AG10803 (cell line): ENCODE data around the gene FBXO21.

Source experiments
- DNase-seq: peaks from one replicate; pipeline ENCODE4 v3.0.0; 2010; ENCODE audit warnings: low read depth
- H3K4me3 ChIP-seq: 2 replicates; pipeline ENCODE4 v1.5.1; 2011; ENCODE audit warnings: mild to moderate bottlenecking, low read length, control low read depth
- TF ChIP-seq, protein P1 (sequence below): conservative IDR thresholded peaks from 2 replicates; pipeline ENCODE4 v1.5.1; 2011; ENCODE audit warnings: mild to moderate bottlenecking, low read length, control low read depth, inconsistent platforms

FBXO21 gene

DNA sequence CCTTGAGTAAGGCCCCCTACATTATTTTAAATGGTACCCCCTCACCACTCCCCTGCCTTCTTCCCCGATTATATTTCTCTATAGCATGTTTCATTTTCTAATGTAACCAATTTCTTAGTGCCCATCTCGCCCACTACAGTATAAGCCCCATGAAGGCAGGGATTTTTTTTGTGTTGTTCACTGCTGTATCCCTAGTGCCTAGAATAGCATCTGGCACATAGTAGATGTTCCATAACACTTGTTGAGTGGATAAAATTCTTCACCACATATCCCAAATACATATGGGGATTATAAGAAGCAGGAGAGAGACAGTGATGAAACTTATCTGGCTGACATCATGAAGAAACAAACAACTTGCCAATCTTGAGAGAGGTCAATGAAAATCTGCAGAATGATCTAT lies 11.5 kb downstream of the FBXO21 start:
- DNase-seq = no peak
- H3K4me3 ChIP-seq = no peak overlapping the region
- TF ChIP-seq, protein P1, sequence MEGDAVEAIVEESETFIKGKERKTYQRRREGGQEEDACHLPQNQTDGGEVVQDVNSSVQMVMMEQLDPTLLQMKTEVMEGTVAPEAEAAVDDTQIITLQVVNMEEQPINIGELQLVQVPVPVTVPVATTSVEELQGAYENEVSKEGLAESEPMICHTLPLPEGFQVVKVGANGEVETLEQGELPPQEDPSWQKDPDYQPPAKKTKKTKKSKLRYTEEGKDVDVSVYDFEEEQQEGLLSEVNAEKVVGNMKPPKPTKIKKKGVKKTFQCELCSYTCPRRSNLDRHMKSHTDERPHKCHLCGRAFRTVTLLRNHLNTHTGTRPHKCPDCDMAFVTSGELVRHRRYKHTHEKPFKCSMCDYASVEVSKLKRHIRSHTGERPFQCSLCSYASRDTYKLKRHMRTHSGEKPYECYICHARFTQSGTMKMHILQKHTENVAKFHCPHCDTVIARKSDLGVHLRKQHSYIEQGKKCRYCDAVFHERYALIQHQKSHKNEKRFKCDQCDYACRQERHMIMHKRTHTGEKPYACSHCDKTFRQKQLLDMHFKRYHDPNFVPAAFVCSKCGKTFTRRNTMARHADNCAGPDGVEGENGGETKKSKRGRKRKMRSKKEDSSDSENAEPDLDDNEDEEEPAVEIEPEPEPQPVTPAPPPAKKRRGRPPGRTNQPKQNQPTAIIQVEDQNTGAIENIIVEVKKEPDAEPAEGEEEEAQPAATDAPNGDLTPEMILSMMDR = no peak

DNA sequence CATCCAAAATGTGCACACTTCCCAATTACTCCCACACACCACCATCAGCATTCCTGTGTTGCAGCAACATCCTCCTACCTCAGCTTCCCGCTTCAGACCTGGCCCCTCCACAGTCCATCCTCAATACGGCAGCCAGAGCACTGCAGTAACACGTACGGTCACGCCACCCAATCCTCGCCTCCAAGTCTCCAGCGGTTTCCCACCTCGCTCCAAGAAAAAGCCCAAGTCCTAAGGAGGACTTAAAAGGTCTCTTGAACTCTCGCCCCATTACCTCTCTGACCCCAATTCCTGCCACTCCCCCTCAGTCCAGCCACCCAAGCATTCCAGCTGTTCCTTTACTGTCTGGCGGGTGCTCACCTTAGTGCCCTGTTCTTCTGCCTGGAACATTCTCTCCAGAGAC lies 12.0 kb downstream of the FBXO21 start:
- DNase-seq = no peak
- TF ChIP-seq, protein P1 = no peak
- no peak overlapping the region for H3K4me3 ChIP-seq

DNA sequence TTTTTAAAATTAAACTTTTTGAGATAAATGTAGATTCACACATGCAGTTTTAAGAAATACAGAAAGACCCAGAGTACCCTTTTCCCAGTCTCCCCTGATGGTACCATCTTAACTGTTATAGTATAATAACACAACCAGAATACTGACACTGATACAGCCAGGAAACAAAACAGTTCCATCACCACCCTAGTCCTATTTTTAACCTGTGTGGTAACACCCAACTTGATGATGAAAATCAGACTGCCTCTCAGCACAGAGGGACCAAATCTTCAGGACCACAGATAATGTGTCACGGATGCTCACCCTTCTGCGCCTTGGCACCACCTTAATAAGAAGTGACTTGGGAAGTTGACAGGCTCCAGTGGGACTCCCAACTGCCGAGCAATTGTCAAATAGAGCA lies 18.1 kb downstream of the FBXO21 start:
- TF ChIP-seq, protein P1 = no peak
- DNase-seq = no peak
- H3K4me3 ChIP-seq = no peak overlapping the region

DNA sequence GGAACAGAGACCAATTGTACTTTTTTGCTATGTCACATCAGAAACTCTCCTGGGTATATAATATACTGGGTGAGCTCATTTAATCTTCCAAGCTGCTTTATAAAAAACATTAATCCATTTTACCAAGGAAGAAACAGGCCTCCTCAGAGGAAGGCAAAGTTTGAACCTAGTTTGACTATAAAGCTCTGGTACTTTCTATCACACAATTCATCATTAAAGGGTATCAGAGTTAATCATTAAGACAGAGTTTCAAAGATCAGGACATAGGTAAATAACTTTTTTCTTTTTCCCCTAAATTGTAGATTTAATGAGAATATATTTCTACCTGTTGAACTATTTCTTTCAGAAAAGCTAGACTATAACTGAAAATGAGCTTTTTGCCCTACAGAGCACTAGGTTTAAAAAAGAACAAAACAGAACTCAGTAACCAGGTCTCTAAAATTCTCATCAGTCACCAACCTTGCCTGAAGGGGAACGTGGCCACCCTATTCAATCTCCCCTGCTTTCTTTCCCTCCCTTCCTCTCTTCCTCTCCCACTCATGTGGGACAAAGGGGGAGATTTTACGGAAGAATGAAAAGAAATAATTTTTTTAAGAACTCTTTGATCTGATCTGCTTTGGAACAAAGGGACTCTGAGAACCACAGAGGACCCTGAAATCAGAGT lies 18.6 kb downstream of the FBXO21 start:
- TF ChIP-seq, protein P1 = no peak
- no peak overlapping the region for H3K4me3 ChIP-seq
- no peak for DNase-seq

DNA sequence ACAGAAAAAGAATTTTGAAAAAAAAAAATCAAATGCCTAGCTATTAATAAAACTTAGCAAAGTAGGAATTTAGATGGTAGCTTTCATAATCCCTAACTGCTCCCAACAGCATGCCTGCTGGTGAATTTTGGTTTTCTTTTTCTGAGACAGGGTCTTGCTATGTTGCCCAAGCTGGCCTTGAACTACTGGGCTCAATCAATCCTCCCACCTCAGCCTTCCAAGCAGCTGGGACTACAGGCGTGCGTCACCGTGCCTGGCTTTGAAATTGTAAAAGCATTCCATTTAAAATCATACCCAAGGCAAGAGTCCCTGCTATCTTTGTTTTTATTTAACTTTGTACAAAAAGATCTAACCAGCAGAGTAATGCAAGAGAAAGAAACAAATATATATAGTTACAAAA lies 20.7 kb downstream of the FBXO21 start:
- H3K4me3 ChIP-seq = no peak overlapping the region
- TF ChIP-seq, protein P1 = no peak
- DNase-seq = no peak

DNA sequence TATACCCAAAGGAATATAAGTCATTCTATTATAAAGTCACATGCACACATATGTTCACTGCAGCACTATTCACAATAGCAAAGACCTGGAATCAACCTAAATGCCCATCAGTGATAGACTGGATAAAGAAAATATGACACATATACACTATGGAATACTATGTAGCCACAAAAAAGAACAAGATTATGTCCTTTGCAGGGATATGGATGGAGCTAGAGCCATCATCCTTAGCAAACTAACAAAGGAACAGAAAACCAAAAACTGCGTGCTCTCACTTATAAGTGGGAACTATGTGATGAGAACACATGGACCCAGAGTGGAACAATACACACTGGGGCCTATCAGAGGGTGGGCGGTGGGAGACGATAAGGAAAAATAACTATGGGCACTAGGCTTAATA lies 21.3 kb downstream of the FBXO21 start:
- TF ChIP-seq, protein P1 = no peak
- H3K4me3 ChIP-seq = no peak overlapping the region
- DNase-seq = no peak

DNA sequence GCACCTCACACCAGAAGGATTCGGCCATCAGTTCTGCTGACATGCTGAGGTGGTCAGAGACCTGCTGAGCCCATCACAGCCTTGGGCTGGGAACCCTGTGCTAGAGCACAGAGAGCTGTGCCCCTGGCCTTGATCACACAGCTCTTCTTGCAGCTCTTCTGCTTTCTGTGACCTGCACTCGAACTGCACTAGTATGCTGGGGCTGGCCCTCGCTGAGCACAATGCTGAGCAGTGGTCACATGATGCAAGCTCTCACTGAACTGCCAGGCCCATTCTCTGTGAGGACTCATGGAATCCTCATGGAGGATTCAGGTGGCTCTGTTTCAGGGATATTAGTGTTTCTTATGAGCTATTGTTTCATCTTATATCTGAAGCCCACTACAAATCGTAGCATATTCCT lies 22.5 kb downstream of the FBXO21 start:
- TF ChIP-seq, protein P1 = no peak
- no peak for DNase-seq
- no peak overlapping the region for H3K4me3 ChIP-seq
